ENCODE data around the gene KRTAP5-9.
"Not testable (repeated sequence)": the region's sequence is repeated elsewhere in the genome, so short reads cannot be mapped to it uniquely, and the experiment has no call there.

Gene KRTAP5-9

GRCh38 chr11:71574418-71574817, 26.2 kb downstream of the KRTAP5-9 start:
- TF ChIP-seq CTCF (conservative IDR thresholded peaks at IDR 0.05; ENCODE audit: low read depth, low read length), result no peak
- no peak for DNase-seq (ENCODE audit: low read depth)
- H3K4me3 ChIP-seq (ENCODE audit: low read length), result no peak overlapping the region

GRCh38 chr11:71575723-71576424, 27.7 kb downstream of the KRTAP5-9 start:
- DNase-seq (ENCODE audit: low read depth), result no peak
- no peak overlapping the region for H3K4me3 ChIP-seq (ENCODE audit: low read length)
- TF ChIP-seq CTCF (conservative IDR thresholded peaks at IDR 0.05; ENCODE audit: low read depth, low read length), result no peak

GRCh38 chr11:71576688-71577465, 28.7 kb downstream of the KRTAP5-9 start:
- not testable (repeated sequence) for DNase-seq (ENCODE audit: low read depth); H3K4me3 ChIP-seq (ENCODE audit: low read length)

GRCh38 chr11:71577469-71578004, 29.3 kb downstream of the KRTAP5-9 start:
- no peak for DNase-seq (ENCODE audit: low read depth)
- no peak overlapping the region for H3K4me3 ChIP-seq (ENCODE audit: low read length)
- TF ChIP-seq CTCF (conservative IDR thresholded peaks at IDR 0.05; ENCODE audit: low read depth, low read length), result no peak

GRCh38 chr11:71579513-71579912, 31.3 kb downstream of the KRTAP5-9 start:
- DNase-seq (ENCODE audit: low read depth); H3K4me3 ChIP-seq (ENCODE audit: low read length): not testable (repeated sequence)

- H3K4me3 ChIP-seq (ENCODE audit: low read length), result no peak overlapping the region
- peak; percentile 97 for TF ChIP-seq CTCF (conservative IDR thresholded peaks at IDR 0.05; ENCODE audit: low read depth, low read length)
- peak; percentile 21 for DNase-seq (ENCODE audit: low read depth)
Measured at GRCh38 chr11:71580057-71581003, 32.1 kb downstream of the KRTAP5-9 start.

- TF ChIP-seq CTCF (conservative IDR thresholded peaks at IDR 0.05; ENCODE audit: low read depth, low read length), result no peak
- DNase-seq (ENCODE audit: low read depth), result no peak
- H3K4me3 ChIP-seq (ENCODE audit: low read length), result no peak overlapping the region
Measured at GRCh38 chr11:71581826-71582225, 33.6 kb downstream of the KRTAP5-9 start.
